22Rv1 (cell line): ENCODE measurements around the gene PHLDB2.

ENCODE experiments used
- CTCF ChIP-seq: fragments of 450-650 bp; IDR thresholded peaks from 2 replicates; pipeline ENCODE4 v1.5.1; 2017; ENCODE audit warnings: mild to moderate bottlenecking
- ZFX ChIP-seq: fragments of 450-650 bp; IDR thresholded peaks from 2 replicates; pipeline ENCODE4 v1.6.1; 2017; ENCODE audit warnings: antibody characterized with exemption, borderline replicate concordance

GRCh38 chr3:111951032-111951431 lies 92.0 kb downstream of the PHLDB2 start:
- TF ChIP-seq CTCF (no peak), ZFX (no peak)
